ENCODE measurements around the gene ZCCHC9.

The ZCCHC9 gene

GRCh38 chr5:81345411-81346003, 44.1 kb downstream of the ZCCHC9 start:
- H3K36me3 ChIP-seq (ENCODE audit: control insufficient read depth, insufficient read depth, low read length), result no peaks in the 10 kb centered on the region
- no peaks in the 10 kb centered on the region for H3K4me1 ChIP-seq
- H3K9me3 ChIP-seq (ENCODE audit: control insufficient read depth, low read length), result no peaks in the 10 kb centered on the region
- H3K9ac ChIP-seq, result no peak overlapping the region
- H3K4me3 ChIP-seq (ENCODE audit: low read depth, low read length), result no peak overlapping the region
- H3K4me2 ChIP-seq (ENCODE audit: low read length), result no peak overlapping the region
- no peak overlapping the region for H3K27ac ChIP-seq
- H3K27me3 ChIP-seq (ENCODE audit: control insufficient read depth, insufficient read depth, low read length), result no peaks in the 10 kb centered on the region
- TF ChIP-seq CTCF (IDR thresholded peaks at IDR 0.05), result no peak
- H3K79me2 ChIP-seq, result no peaks in the 10 kb centered on the region
- H2AFZ ChIP-seq, result no peak overlapping the region

GRCh38 chr5:81349161-81349560, 47.8 kb downstream of the ZCCHC9 start:
- Histone ChIP-seq H3K4me2 (ENCODE audit: low read length) (no peak overlapping the region), H3K27ac (no peak overlapping the region), H3K27me3 (ENCODE audit: control insufficient read depth, insufficient read depth, low read length) (no peaks in the 10 kb centered on the region), H3K9ac (no peak overlapping the region), H3K9me3 (ENCODE audit: control insufficient read depth, low read length) (no peaks in the 10 kb centered on the region), H3K36me3 (ENCODE audit: control insufficient read depth, insufficient read depth, low read length) (no peaks in the 10 kb centered on the region), H3K4me1 (no peaks in the 10 kb centered on the region), H3K79me2 (no peaks in the 10 kb centered on the region), H2AFZ (no peak overlapping the region), H3K4me3 (ENCODE audit: low read depth, low read length) (no peak overlapping the region)
- no peak for TF ChIP-seq CTCF (IDR thresholded peaks at IDR 0.05)

GRCh38 chr5:81350507-81350906, 49.1 kb downstream of the ZCCHC9 start:
- H3K9ac ChIP-seq, result no peak overlapping the region
- no peaks in the 10 kb centered on the region for H3K9me3 ChIP-seq (ENCODE audit: control insufficient read depth, low read length)
- H3K27me3 ChIP-seq (ENCODE audit: control insufficient read depth, insufficient read depth, low read length), result no peaks in the 10 kb centered on the region
- no peaks in the 10 kb centered on the region for H3K79me2 ChIP-seq
- H2AFZ ChIP-seq, result no peak overlapping the region
- no peaks in the 10 kb centered on the region for H3K4me1 ChIP-seq
- H3K4me3 ChIP-seq (ENCODE audit: low read depth, low read length), result no peak overlapping the region
- H3K36me3 ChIP-seq (ENCODE audit: control insufficient read depth, insufficient read depth, low read length), result no peaks in the 10 kb centered on the region
- TF ChIP-seq CTCF (IDR thresholded peaks at IDR 0.05), result no peak
- H3K4me2 ChIP-seq (ENCODE audit: low read length), result no peak overlapping the region
- H3K27ac ChIP-seq, result no peak overlapping the region

GRCh38 chr5:81353189-81353588, 51.8 kb downstream of the ZCCHC9 start:
- H3K4me2 ChIP-seq (ENCODE audit: low read length), result no peak overlapping the region
- no peaks in the 10 kb centered on the region for H3K4me1 ChIP-seq
- H3K79me2 ChIP-seq, result no peaks in the 10 kb centered on the region
- H3K9me3 ChIP-seq (ENCODE audit: control insufficient read depth, low read length), result no peaks in the 10 kb centered on the region
- H2AFZ ChIP-seq, result no peak overlapping the region
- H3K36me3 ChIP-seq (ENCODE audit: control insufficient read depth, insufficient read depth, low read length), result no peaks in the 10 kb centered on the region
- no peak overlapping the region for H3K9ac ChIP-seq
- no peak for TF ChIP-seq CTCF (IDR thresholded peaks at IDR 0.05)
- H3K27me3 ChIP-seq (ENCODE audit: control insufficient read depth, insufficient read depth, low read length), result no peaks in the 10 kb centered on the region
- no peak overlapping the region for H3K27ac ChIP-seq
- no peak overlapping the region for H3K4me3 ChIP-seq (ENCODE audit: low read depth, low read length)

GRCh38 chr5:81354093-81354492, 52.7 kb downstream of the ZCCHC9 start:
- no peak overlapping the region for H3K4me3 ChIP-seq (ENCODE audit: low read depth, low read length)
- no peaks in the 10 kb centered on the region for H3K79me2 ChIP-seq
- H3K36me3 ChIP-seq (ENCODE audit: control insufficient read depth, insufficient read depth, low read length), result no peaks in the 10 kb centered on the region
- no peak overlapping the region for H3K9ac ChIP-seq
- no peaks in the 10 kb centered on the region for H3K4me1 ChIP-seq
- no peak overlapping the region for H3K4me2 ChIP-seq (ENCODE audit: low read length)
- no peaks in the 10 kb centered on the region for H3K27me3 ChIP-seq (ENCODE audit: control insufficient read depth, insufficient read depth, low read length)
- H2AFZ ChIP-seq, result no peak overlapping the region
- H3K9me3 ChIP-seq (ENCODE audit: control insufficient read depth, low read length), result no peaks in the 10 kb centered on the region
- no peak overlapping the region for H3K27ac ChIP-seq
- TF ChIP-seq CTCF (IDR thresholded peaks at IDR 0.05), result no peak
